Endothelial cell of umbilical vein (primary cell): Measurements from ENCODE around the gene CDO1.

Experiments
- CTCF ChIP-seq, 2 donors: IDR thresholded peaks; 1 replicate in 1 of 2; 2 replicates in 1 of 2; pipeline ENCODE4 v1.5.1; 2011; ENCODE audit warnings: low read length in 2 of 2, mild to moderate bottlenecking in 2 of 2, moderate library complexity in 2 of 2, control low read depth in 1 of 2, inconsistent platforms in 1 of 2, low read depth in 1 of 2; ENCODE audit not compliant: insufficient read depth in 1 of 2; ENCODE audit errors: extremely low read depth in 1 of 2
- EZH2 ChIP-seq: IDR thresholded peaks from 2 replicates; pipeline ENCODE4 v1.6.1; 2012; ENCODE audit warnings: borderline replicate concordance, low read depth, mild to moderate bottlenecking, moderate library complexity, low read length, inconsistent platforms; ENCODE audit not compliant: severe bottlenecking
- FOS ChIP-seq: IDR thresholded peaks from 2 replicates; pipeline ENCODE4 v1.6.1; 2011; ENCODE audit warnings: mild to moderate bottlenecking, low read length, moderate library complexity, borderline replicate concordance; ENCODE audit not compliant: insufficient read depth
- MAX ChIP-seq: IDR thresholded peaks from 2 replicates; pipeline ENCODE4 v1.6.1; 2011; ENCODE audit not compliant: insufficient read depth, insufficient read length
- POLR2A ChIP-seq: IDR thresholded peaks from 2 replicates; pipeline ENCODE4 v1.6.1; 2012; ENCODE audit warnings: low read depth, mild to moderate bottlenecking, control low read depth, low read length
- POLR2AphosphoS5 ChIP-seq: IDR thresholded peaks from 2 replicates; pipeline ENCODE4 v1.6.1; 2012; ENCODE audit warnings: low read depth, mild to moderate bottlenecking, control low read depth, low read length, moderate library complexity; ENCODE audit not compliant: insufficient read depth

- TF ChIP-seq CTCF (IDR thresholded peaks at IDR 0.05; ENCODE audit: extremely low read depth in 1 of 2, insufficient read depth in 1 of 2, low read depth in 1 of 2, low read length in 2 of 2): no peak
- no peak for TF ChIP-seq POLR2A
- no peak for TF ChIP-seq EZH2
- TF ChIP-seq MAX: no peak
- no peak for TF ChIP-seq POLR2AphosphoS5
- TF ChIP-seq FOS: no peak
Observed at GRCh38 chr5:115847290-115847689, 30.8 kb upstream of the CDO1 start.
